GM12875 (cell line): Measurements from ENCODE around the gene STK11.

Experiments used
- H3K4me3 ChIP-seq: one replicate; pipeline ENCODE4 v1.5.1; 2011; ENCODE audit warnings: low read depth, low read length, control low read depth
- TF ChIP-seq, protein P1 (sequence below): IDR thresholded peaks from 2 replicates; pipeline ENCODE4 v1.5.1; 2011; ENCODE audit warnings: low read depth, mild to moderate bottlenecking, control low read depth, inconsistent platforms, low read length, moderate library complexity, borderline replicate concordance; ENCODE audit not compliant: insufficient read depth

STK11 gene

DNA sequence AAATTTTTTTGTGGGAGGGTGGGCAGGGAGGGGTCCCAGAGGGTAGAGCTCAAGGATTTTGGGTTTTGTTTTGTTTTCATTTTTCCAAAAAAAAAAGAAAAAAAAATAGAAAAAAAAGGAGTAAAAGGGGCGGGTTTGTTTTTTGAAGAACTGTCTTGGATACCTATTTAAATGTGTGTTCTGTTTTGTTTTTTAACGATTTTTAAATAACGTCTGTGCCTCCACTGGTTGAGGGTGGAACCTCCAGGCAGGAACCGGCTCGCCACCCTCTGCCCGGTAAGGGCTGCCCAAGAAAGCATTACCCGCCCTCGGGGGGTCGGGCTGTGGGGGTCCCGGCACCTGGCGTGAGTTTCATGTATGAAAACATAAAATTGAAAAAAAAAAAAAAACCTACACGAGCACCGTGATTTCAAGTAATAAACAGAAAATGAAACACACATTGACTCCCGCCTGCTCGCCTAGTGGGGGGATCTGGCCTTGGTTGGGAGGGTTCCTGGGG, 53.2 kb downstream of the STK11 start:
- TF ChIP-seq, protein P1, sequence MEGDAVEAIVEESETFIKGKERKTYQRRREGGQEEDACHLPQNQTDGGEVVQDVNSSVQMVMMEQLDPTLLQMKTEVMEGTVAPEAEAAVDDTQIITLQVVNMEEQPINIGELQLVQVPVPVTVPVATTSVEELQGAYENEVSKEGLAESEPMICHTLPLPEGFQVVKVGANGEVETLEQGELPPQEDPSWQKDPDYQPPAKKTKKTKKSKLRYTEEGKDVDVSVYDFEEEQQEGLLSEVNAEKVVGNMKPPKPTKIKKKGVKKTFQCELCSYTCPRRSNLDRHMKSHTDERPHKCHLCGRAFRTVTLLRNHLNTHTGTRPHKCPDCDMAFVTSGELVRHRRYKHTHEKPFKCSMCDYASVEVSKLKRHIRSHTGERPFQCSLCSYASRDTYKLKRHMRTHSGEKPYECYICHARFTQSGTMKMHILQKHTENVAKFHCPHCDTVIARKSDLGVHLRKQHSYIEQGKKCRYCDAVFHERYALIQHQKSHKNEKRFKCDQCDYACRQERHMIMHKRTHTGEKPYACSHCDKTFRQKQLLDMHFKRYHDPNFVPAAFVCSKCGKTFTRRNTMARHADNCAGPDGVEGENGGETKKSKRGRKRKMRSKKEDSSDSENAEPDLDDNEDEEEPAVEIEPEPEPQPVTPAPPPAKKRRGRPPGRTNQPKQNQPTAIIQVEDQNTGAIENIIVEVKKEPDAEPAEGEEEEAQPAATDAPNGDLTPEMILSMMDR: no peak

DNA sequence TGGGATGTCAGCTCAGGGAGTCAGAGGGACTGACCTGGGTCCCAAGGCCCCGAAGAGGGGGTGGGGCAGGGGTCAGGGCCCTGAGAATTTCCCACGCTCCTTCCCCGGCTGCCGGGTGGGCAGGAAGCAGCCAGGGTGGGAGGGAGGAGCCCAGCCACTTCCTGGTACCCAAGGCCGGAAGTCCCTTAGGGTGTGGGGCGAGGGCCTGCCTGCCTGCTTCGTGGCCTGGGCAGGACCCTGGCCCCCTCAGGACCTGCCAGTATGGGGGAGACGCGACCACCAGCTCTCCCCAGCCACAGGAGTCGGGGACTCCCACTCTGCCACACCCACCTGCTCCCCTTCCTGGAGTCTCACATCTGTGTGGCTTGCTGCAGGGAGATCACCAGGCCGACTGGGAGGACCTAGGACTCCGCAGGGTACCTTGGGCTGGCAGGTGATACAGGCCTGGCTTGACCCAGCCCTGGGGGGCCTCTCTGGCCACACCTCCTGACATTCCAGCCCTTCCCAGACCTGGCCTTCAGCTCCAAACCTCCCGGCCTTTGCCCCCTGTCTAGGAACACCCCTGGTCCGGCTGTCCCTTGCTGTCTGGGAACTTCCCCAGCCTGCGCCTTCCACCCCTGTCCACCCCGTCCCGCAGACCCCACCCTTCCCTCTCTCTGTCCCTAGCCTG, 53.8 kb downstream of the STK11 start:
- TF ChIP-seq, protein P1: no peak
- H3K4me3 ChIP-seq: peak overlapping the region; percentile 46

More for the DNA sequence above, 53.2 kb downstream of the STK11 start:
- H3K4me3 ChIP-seq: peak overlapping the region; percentile 46

DNA sequence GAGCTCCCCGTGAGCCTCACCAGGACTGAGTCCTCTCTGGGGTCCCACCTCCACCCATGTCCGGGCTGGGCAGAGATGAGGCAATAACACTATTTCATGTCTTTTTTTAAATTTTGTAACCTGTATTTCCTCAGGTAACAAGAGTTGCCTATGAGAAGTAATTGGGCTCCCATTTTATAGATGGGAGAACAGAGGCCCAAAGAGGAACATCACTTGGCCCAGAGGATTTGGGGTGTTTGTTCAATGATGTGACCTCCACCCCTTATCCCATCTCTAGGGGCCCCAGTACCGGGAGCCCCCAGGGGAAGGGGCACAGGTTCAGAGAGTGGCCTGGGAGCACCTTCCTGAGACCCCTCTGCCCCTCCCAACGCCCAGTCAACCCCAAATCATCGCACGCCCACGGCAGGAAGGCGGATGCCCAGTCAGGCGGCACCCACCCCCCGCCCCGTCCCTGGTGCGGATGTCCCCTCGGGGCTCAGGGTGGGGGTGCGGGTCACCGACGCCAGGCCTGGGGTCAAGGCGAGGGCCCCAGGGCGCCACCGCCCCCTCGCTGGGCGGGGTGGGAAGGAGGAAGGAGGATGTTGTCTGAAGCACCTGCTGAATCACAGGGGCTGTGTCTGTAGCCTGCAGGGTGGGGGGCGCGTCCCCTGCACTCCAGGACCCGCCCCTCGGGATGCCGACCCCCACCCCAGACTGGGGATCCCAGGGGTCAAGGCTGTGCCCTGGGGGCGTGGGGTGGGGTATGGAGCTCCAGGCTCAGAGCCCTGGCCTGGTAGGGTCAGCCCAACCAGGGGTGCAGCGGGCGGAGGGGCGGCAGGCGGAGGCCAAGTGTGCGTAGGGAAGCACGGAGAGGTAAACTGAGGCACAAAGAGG, 54.5 kb downstream of the STK11 start:
- H3K4me3 ChIP-seq: peak overlapping the region; percentile 46
- TF ChIP-seq, protein P1: no peak

DNA sequence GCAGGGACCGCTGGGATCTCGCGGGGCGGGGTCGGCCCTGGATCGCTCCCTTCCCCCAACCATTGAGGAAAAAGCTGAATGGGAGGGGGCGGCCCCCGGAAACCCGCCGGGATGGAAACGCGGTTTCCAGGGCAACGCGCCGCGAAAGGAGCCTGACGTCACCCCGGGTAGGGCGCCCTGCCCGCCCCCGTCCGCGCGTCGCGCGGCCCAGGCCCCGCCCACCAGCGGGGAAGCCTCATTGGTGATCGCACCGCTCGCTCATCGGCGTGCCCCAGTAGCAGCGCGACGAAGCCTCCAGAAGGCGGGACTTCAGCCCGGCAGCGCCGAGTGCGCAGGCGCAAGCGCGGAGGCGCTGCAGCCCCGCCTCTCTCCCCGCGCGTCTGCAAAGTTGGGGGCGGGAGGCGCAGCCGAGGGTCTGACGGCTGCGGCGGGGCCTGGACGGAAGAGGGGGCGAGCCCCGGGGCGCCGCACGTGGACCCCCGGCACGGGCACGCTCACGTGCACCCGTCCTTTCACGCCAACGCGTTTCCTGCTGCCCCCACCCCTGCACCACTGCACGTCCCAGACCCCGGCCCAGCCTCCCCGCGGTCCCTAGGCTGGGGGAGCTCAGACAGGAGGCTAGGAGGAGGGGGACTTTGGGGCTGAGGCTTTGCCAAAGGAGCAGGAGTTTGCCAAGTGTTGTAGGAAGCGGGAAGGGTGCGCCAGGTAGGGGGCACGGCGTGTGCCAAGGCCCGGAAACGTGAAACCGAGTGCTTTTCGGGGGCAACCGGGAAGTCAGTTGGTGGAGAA, 55.4 kb downstream of the STK11 start:
- H3K4me3 ChIP-seq: peak overlapping the region; percentile 68
- TF ChIP-seq, protein P1: no peak

DNA sequence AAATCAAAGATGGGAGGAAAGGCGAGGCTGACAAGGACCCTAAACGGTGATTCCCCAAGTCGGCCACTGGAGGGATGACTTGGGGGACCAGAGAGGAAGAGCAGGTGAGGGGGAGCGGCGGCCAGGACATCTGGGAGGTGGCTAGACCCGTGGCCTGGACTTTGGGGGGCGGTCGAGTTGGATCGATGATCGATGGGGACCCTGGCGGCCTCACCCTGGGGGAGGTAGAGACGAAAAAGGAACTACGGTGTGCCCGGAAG, 55.9 kb downstream of the STK11 start:
- H3K4me3 ChIP-seq: peak overlapping the region; percentile 68
- TF ChIP-seq, protein P1: peak; percentile 44; the same call in 1 of the 2 replicates

DNA sequence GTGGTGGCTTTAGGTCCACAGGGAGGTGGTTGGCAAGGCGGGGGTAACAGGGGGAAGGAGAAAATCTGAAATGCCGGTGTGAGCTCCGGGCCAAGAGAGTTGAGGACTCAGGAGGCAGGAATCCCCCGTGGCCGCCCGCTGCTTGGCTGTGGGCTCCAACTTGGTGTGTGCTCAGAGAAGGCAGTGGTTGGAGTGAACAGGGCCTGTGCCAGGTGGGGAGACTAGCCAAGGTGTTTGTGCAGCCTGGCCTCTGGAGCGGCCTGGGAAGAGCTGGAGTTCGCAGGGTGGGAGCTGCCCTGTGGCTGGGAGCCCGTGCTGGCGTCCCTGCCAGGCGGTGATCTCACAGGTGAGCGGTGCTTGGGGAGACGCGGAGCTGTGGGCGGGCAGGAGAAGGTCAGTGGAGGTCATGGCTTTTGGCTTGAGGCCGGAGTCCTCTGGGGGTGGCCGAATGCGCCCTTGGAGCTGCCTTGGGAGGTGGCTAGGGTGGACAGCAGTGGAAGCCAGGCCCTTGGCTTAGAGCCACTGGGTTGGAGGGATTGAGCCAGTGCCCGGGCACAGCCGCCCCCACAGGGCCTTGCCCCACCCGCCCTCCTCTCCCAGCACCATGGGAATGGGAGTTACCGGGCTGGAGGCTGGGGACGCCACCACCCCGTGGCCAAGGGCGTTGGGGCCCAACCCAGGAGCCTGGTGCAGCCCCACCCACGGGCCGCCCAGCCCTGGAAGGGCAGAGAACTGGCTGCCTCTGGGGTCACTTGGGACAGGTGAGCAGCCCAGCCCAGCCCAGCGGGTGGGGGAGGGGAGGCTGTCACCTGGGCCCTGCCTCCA, 56.4 kb downstream of the STK11 start:
- TF ChIP-seq, protein P1: no peak
- H3K4me3 ChIP-seq: peak overlapping the region; percentile 68
